Fibroblast of skin of back (primary cell): ENCODE measurements around the gene NOSIP.
A peak's percentile ranks its signal among the peaks of the same experiment; 100 is the strongest.

Experiments
- DNase-seq: peaks from one replicate; pipeline ENCODE4 v3.0.0-alpha.2; 2013

NOSIP gene

DNA sequence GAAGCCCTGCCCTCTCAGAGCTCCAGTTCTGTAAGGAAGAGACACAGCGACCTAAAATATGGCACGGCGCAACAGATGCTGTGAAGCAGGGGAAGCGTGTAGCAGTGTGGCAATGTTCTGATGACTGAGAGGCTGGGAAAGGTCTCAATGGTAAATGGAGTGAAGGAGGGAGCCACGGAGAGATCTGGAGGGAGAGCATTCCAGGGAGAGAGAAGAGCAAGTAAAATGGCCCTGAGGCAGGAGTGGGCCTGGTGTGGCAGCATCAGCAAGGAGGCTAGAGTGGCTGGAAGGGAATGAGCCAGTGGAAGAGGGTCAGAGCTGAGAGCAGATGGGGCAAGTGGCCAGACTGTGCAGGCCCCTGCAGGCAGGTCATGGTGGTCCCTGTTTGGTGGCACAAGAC is 36.2 kb downstream of the NOSIP start:
- no peak for DNase-seq

- DNase-seq = no peak
Measured at GRCh38 chr19:49543032-49543431, 37.3 kb downstream of the NOSIP start.

GRCh38 chr19:49542446-49542845 is 37.9 kb downstream of the NOSIP start:
- DNase-seq = no peak

DNA sequence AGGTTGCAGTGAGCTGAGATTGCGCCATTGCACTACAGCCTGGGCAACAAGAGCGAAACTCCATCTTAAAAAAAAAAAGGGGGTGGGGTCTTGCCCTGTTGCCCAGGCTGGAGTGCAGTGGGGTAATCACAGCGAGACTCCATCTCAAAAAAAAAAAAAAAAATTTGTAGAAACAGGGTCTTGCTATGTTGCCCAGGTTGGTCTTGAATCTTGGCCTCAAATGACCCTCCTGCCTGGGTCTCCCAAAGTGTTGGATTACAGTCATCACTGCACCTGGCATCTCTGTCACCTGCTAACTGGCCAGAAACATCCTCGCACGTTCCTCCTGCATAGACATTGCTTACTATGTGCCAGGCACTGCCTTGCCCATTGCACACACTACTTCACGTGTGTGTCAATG is 38.4 kb downstream of the NOSIP start:
- no peak for DNase-seq

DNA sequence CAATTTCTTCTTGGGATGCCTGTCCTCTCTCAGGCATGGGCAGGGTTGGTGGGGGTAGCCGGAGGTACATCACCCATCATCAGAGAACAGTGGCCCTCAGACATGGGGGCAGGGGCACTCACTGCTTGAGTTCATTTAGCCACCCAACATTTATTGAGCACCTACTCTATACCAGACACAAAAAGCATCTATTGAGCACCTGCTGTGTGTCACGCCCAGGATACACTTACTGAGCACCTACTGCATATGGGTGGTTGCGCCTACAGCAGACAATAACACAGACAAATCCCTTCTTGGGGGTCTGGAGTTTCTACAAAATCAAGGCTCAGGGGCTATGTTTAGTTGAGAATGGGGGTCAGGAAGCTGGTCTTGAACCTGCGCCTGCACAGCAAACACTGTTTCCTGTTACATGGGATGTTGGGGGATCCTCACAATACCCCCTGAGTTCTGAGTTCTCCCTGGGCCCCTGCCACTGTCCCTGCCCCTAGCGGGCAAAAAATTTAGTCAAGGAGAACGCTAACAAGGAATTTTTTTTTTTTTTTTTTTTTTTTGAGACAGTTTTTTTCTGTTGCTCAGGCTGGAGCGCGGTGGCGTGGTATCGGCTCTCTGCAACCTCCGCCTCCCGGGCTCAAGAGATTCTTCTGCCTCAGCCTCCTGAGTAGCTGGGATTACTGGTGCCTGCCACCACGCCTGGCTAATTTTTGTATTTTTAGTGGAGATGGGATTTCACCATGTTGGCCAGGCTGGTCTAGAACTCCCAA is 41.0 kb downstream of the NOSIP start:
- DNase-seq = no peak

DNA sequence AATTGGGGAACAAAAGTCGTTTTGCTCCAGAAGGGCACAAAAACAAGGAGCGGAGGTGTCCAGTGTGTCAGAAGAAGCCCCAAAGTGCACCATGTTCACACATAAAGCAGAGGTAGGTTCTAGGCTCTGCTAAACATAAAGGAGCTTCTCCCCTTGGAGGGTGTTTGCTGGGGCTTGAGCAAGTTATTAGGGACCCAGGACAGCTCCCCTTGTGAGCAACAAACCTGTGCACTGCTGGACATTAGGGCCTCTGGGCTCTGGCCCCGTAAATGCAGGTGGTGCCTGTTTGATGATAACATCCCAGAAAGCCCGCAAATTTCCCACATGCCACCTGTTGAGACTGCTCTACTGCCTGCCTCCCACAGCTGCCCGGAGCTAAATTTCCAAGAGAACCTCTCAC is 41.7 kb downstream of the NOSIP start:
- DNase-seq = no peak

DNA sequence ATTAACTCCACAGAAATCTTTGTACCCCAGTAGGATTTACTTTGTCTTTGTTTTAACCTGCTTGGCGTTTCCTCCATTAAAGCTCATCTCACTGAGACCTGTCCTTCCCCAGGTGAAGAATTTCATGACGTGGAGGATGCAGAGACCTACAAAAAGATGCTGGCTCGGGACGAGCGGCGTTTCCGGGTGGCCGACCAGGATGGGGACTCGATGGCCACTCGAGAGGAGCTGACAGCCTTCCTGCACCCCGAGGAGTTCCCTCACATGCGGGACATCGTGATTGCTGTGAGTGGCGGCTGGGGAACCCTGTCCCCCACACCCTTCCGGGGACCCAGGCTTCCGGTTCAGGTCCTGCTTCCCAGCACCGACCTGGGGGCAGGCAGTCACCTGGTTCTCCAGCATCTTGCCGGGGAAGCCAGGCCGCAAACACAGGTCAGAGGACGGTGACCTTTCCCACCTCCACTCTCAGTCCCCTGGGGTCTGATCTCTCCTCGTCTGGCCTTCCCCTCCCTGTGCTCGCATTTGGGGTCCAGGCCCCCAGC is 43.4 kb downstream of the NOSIP start:
- no peak for DNase-seq

DNA sequence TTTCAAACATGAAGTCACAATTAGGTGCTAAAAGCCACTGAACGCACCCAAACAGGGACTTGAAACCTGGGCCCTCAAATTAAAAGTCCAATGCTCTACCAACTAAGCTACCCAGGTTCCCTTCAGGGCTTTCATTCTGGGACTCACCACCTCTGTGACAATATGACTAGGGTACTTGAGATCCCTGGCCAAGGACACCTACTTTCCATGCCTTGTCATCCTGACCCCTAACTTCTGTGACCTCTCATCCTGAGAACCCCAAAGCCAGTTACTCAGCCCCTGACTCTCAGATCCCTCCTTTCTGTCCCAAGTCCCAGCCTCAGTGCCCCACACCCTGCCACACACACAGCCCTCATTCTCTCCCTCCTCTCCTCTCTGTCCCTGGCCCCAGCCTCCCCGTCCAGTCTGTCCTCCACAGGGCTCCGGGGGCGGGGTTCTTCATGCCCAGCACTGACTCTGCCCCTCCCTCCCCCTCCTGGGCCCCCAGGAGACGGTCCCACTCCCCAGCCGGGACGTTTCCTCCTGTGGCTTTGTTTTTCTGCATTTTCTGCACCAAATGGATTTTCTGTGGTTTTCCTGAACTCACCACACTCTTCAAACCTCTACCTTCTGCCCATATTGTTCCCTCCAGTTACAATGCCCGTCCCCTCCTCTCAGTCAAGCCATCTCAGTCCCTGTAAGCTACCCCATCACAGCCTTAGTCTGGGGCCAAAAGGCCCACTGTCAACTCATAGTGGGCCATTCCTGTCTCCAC is 45.5 kb downstream of the NOSIP start:
- DNase-seq = no peak

GRCh38 chr19:49533551-49534488 is 46.5 kb downstream of the NOSIP start:
- DNase-seq = peak; percentile 66

DNA sequence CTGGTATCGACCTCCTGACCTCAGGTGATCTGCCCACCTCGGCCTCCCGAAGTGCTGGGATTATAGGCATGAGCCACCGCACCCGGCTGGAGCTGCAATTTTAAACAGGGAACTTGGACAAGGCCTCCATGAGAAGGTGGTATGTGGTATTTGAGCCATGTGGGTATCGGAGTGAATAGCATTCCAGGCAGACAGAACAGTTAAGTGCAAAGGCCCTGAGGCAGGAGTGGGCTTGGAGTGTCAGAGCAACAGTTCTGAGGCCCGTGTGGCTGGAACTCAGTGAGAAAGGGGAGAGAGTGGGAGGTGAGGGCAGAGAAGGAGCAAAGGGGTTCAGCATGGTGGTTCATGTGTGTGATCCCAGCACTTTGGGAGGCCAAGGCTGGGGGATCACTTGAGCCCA is 49.6 kb downstream of the NOSIP start:
- no peak for DNase-seq

DNA sequence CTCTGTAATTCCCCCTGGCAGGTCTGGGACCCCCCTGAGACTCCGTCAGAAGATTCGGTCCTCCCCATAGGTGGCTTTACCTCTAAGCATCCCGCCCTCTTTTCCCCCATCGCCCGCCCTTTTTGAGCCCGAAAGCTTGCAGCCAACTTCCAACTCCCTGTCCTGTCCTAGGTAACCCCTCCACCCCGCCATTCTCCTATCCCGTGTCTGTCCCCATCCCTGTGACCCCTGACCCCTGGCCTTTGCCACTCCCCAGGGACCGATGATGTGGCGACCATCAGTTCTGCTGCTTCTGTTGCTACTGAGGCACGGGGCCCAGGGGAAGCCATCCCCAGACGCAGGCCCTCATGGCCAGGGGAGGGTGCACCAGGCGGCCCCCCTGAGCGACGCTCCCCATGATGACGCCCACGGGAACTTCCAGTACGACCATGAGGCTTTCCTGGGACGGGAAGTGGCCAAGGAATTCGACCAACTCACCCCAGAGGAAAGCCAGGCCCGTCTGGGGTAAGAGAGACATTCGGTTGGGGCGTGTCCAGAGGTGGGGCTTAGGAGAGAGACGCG is 52.1 kb downstream of the NOSIP start:
- peak; percentile 72 for DNase-seq

GRCh38 chr19:49524812-49525455 is 55.4 kb downstream of the NOSIP start:
- no peak for DNase-seq

DNA sequence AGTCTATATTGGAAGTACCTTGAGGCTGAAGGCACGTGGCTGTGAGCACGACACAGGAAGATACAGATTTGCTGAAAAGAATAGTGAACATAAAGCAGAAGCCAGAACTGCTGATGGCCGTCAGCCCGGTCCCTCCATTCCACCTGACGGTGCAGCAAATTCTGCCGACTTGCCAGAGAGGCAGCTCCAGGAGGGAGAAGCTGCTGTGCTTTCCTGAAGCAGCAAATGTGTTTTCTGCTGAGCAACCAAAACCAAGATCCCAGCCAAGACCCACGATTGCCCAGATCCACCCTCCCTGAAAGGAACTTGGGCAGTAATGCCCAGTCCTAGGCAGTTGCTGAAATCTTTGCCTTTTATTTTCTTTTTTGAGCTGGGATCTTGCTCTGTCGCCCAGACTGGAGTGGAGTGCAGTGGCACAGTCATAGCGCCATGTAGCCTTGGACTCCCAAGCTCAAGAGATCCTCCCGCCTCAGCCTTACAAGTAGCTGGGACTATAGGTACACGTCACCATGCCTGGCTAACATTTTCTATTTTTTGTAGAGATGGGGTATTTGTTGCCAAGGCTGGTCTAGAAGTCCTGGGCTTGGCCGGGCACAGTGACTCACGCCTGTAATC is 59.5 kb downstream of the NOSIP start:
- no peak for DNase-seq

- no peak for DNase-seq
Measured at GRCh38 chr19:49518033-49518432, 62.3 kb downstream of the NOSIP start.

DNA sequence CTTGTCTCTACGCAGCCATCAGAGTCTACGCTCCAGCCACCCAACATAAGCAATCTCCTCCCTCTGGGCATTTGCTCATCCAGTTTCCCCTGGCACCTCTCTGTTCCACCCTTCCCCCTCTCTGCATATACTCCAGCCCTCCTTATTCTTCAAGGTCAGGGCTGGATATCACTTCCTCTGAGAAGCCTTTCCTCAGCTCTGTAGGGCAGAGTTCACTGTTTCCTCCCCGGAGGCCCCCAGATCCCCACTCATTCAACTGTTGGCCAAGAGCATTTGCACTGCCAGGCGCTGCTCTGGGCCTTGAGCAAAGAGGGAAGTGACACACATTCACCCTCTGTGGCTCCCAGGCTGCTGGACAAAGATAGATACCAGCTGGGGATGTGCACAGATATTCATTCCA is 64.6 kb downstream of the NOSIP start:
- no peak for DNase-seq

- no peak for DNase-seq
Measured at GRCh38 chr19:49514151-49514550, 66.2 kb downstream of the NOSIP start.

DNA sequence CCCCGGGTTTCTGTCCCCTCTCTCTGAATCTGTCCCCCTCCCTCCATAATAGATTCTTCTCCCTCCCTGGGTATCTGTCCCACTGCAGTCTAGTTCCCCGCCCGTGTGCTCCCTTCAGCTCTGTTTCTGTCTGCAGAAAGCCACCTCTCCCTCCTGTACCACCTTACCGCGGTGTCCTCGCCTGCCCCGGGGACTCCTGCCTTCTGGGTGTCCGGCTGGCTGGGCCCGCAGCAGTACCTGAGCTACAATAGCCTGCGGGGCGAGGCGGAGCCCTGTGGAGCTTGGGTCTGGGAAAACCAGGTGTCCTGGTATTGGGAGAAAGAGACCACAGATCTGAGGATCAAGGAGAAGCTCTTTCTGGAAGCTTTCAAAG is 66.6 kb downstream of the NOSIP start:
- DNase-seq = no peak

DNA sequence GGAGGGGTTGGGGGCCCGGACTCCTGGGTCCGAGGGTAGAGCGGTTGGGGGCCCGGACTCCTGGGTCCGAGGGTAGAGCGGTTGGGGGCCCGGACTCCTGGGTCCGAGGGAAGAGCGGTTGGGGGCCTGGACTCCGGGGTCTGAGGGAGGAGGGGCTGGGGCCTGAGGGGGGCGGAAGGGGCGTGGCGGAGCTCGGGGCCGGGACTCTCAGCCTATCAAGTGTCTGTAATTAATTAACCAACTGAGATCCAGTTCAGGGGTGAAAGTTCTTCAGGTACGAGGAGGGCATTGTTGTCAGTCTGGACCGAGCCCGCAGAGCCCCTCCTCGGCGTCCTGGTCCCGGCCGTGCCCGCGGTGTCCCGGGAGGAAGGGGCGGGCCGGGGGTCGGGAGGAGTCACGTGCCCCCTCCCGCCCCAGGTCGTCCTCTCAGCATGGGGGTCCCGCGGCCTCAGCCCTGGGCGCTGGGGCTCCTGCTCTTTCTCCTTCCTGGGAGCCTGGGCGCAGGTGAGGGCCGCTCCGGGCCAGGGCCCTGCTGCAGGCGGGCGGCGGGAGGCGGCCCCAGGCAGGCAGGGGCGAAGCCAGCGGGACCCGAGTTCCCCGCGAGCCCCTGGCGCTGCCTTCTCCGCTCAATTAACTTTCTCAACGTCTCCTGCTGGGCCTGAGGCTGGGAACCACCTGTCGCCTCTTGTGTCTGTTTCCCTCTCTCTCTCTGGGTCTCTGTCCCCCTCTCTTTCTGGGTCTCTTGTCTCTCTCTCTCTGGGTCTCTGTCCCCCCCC is 67.2 kb downstream of the NOSIP start:
- DNase-seq = no peak

DNA sequence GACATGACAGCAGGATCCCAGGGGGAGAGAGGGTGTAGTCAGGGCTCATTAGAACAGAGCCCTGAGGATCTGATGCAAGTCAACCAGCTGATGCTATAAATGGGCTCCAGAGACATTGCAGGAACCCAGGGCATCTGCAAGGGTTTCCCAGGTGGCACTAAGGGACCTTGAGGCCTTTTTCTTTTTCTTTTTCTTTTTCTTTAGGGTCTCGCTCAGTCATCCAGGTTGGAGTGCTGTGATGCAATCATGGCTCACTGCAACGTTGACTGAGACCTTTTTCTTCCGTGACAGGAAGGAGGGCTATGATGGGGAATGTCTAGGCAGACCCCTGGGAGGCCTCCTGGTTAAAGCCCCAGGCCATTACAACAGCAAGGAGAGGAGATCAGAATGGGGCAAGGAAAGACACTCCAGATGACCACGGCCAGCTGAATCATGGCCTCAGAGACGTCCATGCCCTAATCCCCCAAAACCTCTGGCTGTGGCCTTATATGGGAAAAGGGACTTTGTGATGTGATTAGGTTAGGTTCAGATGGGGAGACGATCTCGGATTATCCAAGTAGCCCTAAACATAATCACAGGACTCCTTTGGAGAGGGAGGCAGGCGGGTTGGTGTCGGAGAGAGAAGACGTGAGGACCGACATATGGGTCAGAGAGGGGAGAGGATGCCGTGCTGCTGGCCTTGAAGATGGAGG is 72.4 kb downstream of the NOSIP start:
- DNase-seq = no peak

DNA sequence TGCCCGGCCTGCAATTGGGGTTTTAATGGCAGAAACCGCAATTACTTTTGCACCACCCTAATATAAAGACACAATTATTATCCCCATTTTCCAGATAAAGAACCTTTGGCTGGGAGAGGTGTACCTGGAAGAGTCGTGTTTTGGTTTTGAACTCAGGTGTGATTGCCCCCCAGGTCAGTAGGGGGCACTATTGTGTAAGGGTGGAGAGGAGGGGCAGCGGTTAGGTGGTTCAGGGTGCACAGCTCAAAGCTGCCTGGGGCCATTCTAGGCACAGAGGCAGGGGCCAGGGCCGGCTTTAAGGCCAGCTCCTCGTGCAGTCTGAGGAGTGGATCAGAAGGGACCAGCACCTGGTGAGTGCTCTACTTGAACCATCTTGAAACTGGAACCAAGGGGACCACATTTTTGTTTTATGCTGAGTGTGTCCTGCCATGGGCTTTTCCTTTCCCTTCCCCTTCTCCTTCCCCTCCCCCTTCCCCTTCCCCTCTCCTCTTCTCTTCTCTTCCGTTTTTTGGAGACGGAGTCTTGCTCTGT is 73.7 kb downstream of the NOSIP start:
- DNase-seq = peak; percentile 43
